Measurements from ENCODE around the gene RBM4.

GRCh38 chr11:66683877-66684276 is 45.4 kb downstream of the RBM4 start:
- TF ChIP-seq, protein P1, sequence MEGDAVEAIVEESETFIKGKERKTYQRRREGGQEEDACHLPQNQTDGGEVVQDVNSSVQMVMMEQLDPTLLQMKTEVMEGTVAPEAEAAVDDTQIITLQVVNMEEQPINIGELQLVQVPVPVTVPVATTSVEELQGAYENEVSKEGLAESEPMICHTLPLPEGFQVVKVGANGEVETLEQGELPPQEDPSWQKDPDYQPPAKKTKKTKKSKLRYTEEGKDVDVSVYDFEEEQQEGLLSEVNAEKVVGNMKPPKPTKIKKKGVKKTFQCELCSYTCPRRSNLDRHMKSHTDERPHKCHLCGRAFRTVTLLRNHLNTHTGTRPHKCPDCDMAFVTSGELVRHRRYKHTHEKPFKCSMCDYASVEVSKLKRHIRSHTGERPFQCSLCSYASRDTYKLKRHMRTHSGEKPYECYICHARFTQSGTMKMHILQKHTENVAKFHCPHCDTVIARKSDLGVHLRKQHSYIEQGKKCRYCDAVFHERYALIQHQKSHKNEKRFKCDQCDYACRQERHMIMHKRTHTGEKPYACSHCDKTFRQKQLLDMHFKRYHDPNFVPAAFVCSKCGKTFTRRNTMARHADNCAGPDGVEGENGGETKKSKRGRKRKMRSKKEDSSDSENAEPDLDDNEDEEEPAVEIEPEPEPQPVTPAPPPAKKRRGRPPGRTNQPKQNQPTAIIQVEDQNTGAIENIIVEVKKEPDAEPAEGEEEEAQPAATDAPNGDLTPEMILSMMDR (conservative IDR thresholded peaks at IDR 0.05; ENCODE audit: low read depth, low read length) = no peak
- TF ChIP-seq EZH2 (IDR thresholded peaks at IDR 0.05; ENCODE audit: borderline replicate concordance, low read depth, low read length, poor library complexity, severe bottlenecking) = no peak
